PC-3 (cell line): Measurements from ENCODE around the gene ST7. TPM values are rescaled to one million over a fixed set of nuclear protein-coding genes. Genes with fewer than 3 reads are reported as not detected.

Experiments
- ATAC-seq: fragments of 200-7000 bp; cut with Tn5 transposase; 2 replicates; pipeline ENCODE4 v1.9.1; 2020; ENCODE audit warnings: mild to moderate bottlenecking, moderate library complexity
- BruUV-seq: library from RNA; stranded (reverse); fragments of 400-500 nt; replicated peaks from 2 replicates; lab custom pipeline; 2021; lab: Mats Ljungman, UMichigan
- CTCF ChIA-PET: fragments of 300-600 bp; sonication (Branson Sonifier 250); formaldehyde crosslinking; loops from one replicate; lab custom pipeline; 2022; ENCODE audit warnings: antibody characterized with exemption; lab: Charles Lee
- POLR2A ChIA-PET: fragments of 300-600 bp; sonication (Branson Sonifier 250); formaldehyde crosslinking; loops from one replicate; lab custom pipeline; 2022; ENCODE audit warnings: antibody characterized with exemption; ENCODE audit not compliant: unreplicated experiment; lab: Charles Lee
- DNase-seq: peaks from one replicate; pipeline ENCODE4 v3.0.0-alpha.2; 2015
- H2AFZ ChIP-seq: fragments of 300-600 bp; sonication (generic); 2 replicates; pipeline ENCODE4 v1.6.0; 2016; ENCODE audit warnings: antibody characterized with exemption, low read length
- H3F3A ChIP-seq: fragments of 300-600 bp; sonication (generic); one replicate; pipeline ENCODE4 v1.6.0; 2017; ENCODE audit warnings: antibody characterized with exemption, low read length, control low read depth, mild to moderate bottlenecking; ENCODE audit not compliant: unreplicated experiment
- H3K27ac ChIP-seq: fragments of 300-600 bp; sonication (generic); 2 replicates; pipeline ENCODE4 v1.5.1; 2016; ENCODE audit warnings: mild to moderate bottlenecking, low read length
- H3K27me3 ChIP-seq: fragments of 300-600 bp; sonication (generic); 2 replicates; pipeline ENCODE4 v1.6.1; 2016; ENCODE audit warnings: low read length, mixed read lengths
- H3K36me3 ChIP-seq: fragments of 300-600 bp; sonication (generic); 2 replicates; pipeline ENCODE4 v1.6.1; 2016; ENCODE audit warnings: low read depth, mixed run types, low read length, mixed read lengths
- H3K4me1 ChIP-seq: fragments of 300-600 bp; sonication (generic); 2 replicates; pipeline ENCODE4 v1.5.1; 2016; ENCODE audit warnings: low read length; ENCODE audit not compliant: insufficient read depth
- H3K4me2 ChIP-seq: fragments of 300-600 bp; sonication (generic); 2 replicates; pipeline ENCODE4 v1.6.0; 2016; ENCODE audit warnings: low read length
- H3K4me3 ChIP-seq: fragments of 300-600 bp; sonication (generic); 2 replicates; pipeline ENCODE4 v1.5.1; 2016; ENCODE audit warnings: mild to moderate bottlenecking, low read length, mixed read lengths
- H3K79me2 ChIP-seq: fragments of 300-600 bp; sonication (generic); 2 replicates; pipeline ENCODE4 v1.6.1; 2017; ENCODE audit warnings: low read length, mixed read lengths
- H3K9ac ChIP-seq: fragments of 300-600 bp; sonication (generic); 2 replicates; pipeline ENCODE4 v1.6.0; 2016; ENCODE audit warnings: mild to moderate bottlenecking, low read length
- H3K9me2 ChIP-seq: fragments of 300-600 bp; sonication (generic); replicated peaks from 2 replicates; pipeline ENCODE4 v1.6.1; 2016; ENCODE audit warnings: mixed run types, low read length, mixed read lengths
- H3K9me3 ChIP-seq: fragments of 300-600 bp; sonication (generic); 2 replicates; pipeline ENCODE4 v1.6.1; 2016; ENCODE audit warnings: low read length, mixed read lengths
- H4K20me1 ChIP-seq: fragments of 300-600 bp; sonication (generic); 2 replicates; pipeline ENCODE4 v1.6.1; 2016; ENCODE audit warnings: low read length, mixed read lengths
- CTCF ChIP-seq: fragments of 300-600 bp; sonication (generic); conservative IDR thresholded peaks from 2 replicates; pipeline ENCODE4 v1.5.1; 2017; ENCODE audit warnings: antibody characterized with exemption, low read depth, mild to moderate bottlenecking, low read length
- EZH2 ChIP-seq: fragments of 300-600 bp; sonication (generic); IDR thresholded peaks from one replicate; pipeline ENCODE4 v1.6.1; 2017; ENCODE audit warnings: antibody characterized with exemption, mild to moderate bottlenecking, low read length; ENCODE audit not compliant: unreplicated experiment
- EZH2phosphoT487 ChIP-seq: fragments of 300-600 bp; sonication (generic); IDR thresholded peaks from 2 replicates; pipeline ENCODE4 v1.6.1; 2018; ENCODE audit warnings: mild to moderate bottlenecking, antibody characterized with exemption, low read length, borderline replicate concordance
- intact Hi-C: fragments of 100-400 bp; cut with micrococcal nuclease; formaldehyde crosslinking; loops from 2 replicates; pipeline ENCODE4 v1.9.0; 2023
- total RNA-seq: library from RNA; depleted of rRNA; stranded (reverse); fragments of >200 nt; gene quantifications from 2 replicates; pipeline ENCODE4 v1.2.3, GENCODE V29; 2014

Gene ST7
- total RNA-seq, 1 experiment from 2014 or later: 19.7 TPM

DNA sequence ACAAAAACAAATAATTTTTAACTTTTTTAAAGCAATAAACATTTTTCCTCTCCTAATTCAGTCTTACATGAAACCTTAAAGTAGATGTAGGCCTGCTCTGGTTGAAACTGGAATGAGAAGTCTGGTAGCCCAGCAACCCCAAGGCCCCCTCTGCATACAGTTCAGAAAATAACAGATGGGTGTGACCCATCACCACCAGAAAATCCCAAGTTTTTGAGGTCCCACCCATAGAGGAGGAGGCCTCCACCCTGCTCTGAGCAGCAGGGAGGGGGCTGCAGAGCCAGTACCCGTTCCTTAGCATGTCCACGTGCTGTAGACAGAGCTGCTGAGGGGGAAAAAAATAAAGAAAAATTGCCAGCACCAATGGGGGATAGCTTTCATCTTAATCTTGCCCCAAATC is 246.8 kb downstream of the ST7 start:
- H3K9me3 ChIP-seq: no peaks in the 10 kb centered on the region
- TF ChIP-seq EZH2phosphoT487: no peak
- no peak for TF ChIP-seq CTCF
- TF ChIP-seq EZH2: no peak
- no peaks in the 10 kb centered on the region for H3K36me3 ChIP-seq
- intact Hi-C loops: no loop called here
- H3K79me2 ChIP-seq: no peaks in the 10 kb centered on the region
- no TSS peak for BruUV-seq
- ChIA-PET POLR2A (no interaction called here), CTCF (no interaction called here)
- H3K9ac ChIP-seq: no peak overlapping the region
- no peaks in the 10 kb centered on the region for H3F3A ChIP-seq
- H3K4me1 ChIP-seq: peaks cover 6% of the 10 kb centered on the region; the same call in 1 of the 2 replicates
- H4K20me1 ChIP-seq: no peaks in the 10 kb centered on the region
- no peak overlapping the region for H3K4me3 ChIP-seq
- H3K27ac ChIP-seq: no peak overlapping the region
- no peak for ATAC-seq
- no peaks in the 10 kb centered on the region for H3K9me2 ChIP-seq
- no peak for DNase-seq
- no peak overlapping the region for H3K4me2 ChIP-seq
- H3K27me3 ChIP-seq: no peaks in the 10 kb centered on the region
- no peak overlapping the region for H2AFZ ChIP-seq

GRCh38 chr7:117200786-117201458 is 247.6 kb downstream of the ST7 start:
- BruUV-seq: no TSS peak
- CTCF ChIA-PET: no interaction called here

More at GRCh38 chr7:117200786-117201458, 247.6 kb downstream of the ST7 start:
- Histone ChIP-seq H3F3A (no peaks in the 10 kb centered on the region), H3K9me3 (no peaks in the 10 kb centered on the region), H3K4me1 (peaks cover 6% of the 10 kb centered on the region; the same call in 1 of the 2 replicates), H3K36me3 (no peaks in the 10 kb centered on the region), H4K20me1 (no peaks in the 10 kb centered on the region), H3K27me3 (no peaks in the 10 kb centered on the region), H3K4me3 (no peak overlapping the region), H3K27ac (no peak overlapping the region), H2AFZ (no peak overlapping the region), H3K9me2 (no peaks in the 10 kb centered on the region), H3K9ac (no peak overlapping the region), H3K79me2 (no peaks in the 10 kb centered on the region), H3K4me2 (no peak overlapping the region)
- DNase-seq (no peak), ATAC-seq (no peak)
- intact Hi-C loops: no loop called here
- POLR2A ChIA-PET: no interaction called here
- TF ChIP-seq CTCF: no peak
